K562 (cell line): Measurements from ENCODE around the gene ARHGEF40. TPM values are rescaled to one million over a fixed set of nuclear protein-coding genes. Genes with fewer than 3 reads are reported as not detected.
A peak's percentile ranks its signal among the peaks of the same experiment; 100 is the strongest.

ENCODE experiments used
- CTCF ChIP-seq, 3 experiments: IDR thresholded peaks in 2 of 3; conservative IDR thresholded peaks in 1 of 3; 2 replicates each; pipeline ENCODE4 v1.5.1; 2011 to 2012; ENCODE audit warnings: low read length in 3 of 3, mild to moderate bottlenecking in 3 of 3, control low read depth in 2 of 3, improper control_type of control experiment in 1 of 3, inconsistent platforms in 1 of 3, low read depth in 1 of 3, mixed read lengths in 1 of 3, moderate library complexity in 1 of 3; ENCODE audit not compliant: insufficient read depth in 2 of 3
- GTF2F1 ChIP-seq: IDR thresholded peaks from 2 replicates; pipeline ENCODE4 v1.6.1; 2011; ENCODE audit warnings: low read depth, low read length, improper control_type of control experiment
- NCOR1 ChIP-seq: fragments of 450-650 bp; IDR thresholded peaks from 2 replicates; pipeline ENCODE4 v1.6.1; 2016; ENCODE audit warnings: mild to moderate bottlenecking, moderate library complexity
- PCBP2 ChIP-seq: fragments of 200-400 bp; formaldehyde crosslinking; IDR thresholded peaks from 2 replicates; pipeline ENCODE4 v1.6.1; 2018; ENCODE audit warnings: low read length, low read depth, mild to moderate bottlenecking, moderate library complexity; ENCODE audit not compliant: poor library complexity, severe bottlenecking
- RAD21 ChIP-seq, 2 experiments: fragments of 250-450 bp in 1 of 2; fragments of 450-650 bp in 1 of 2; sonication (Bioruptor Pico) in 1 of 2; formaldehyde crosslinking in 1 of 2; IDR thresholded peaks in 1 of 2; conservative IDR thresholded peaks in 1 of 2; 2 replicates each; pipeline versions ENCODE4 v1.4.0 to v1.8.0; 2020 to 2022; ENCODE audit warnings: mild to moderate bottlenecking in 2 of 2, moderate library complexity in 1 of 2
- RB1 ChIP-seq: fragments of 450-650 bp; IDR thresholded peaks from 2 replicates; pipeline ENCODE4 v1.6.1; 2017; ENCODE audit warnings: low read depth, mild to moderate bottlenecking
- SIRT6 ChIP-seq: IDR thresholded peaks from one replicate; pipeline ENCODE4 v1.6.1; 2012; ENCODE audit warnings: low read depth, mild to moderate bottlenecking, control low read depth, inconsistent platforms, low read length, moderate library complexity
- SMC3 ChIP-seq: conservative IDR thresholded peaks from 2 replicates; pipeline ENCODE4 v1.6.1; 2011; ENCODE audit warnings: low read depth, low read length, improper control_type of control experiment; ENCODE audit not compliant: insufficient read depth
- THAP12 ChIP-seq: fragments of 250-450 bp; sonication (Bioruptor Pico); IDR thresholded peaks from 2 replicates; pipeline ENCODE4 v1.9.0; 2021; ENCODE audit warnings: mild to moderate bottlenecking, inconsistent platforms
- ZC3H11A ChIP-seq: IDR thresholded peaks from 2 replicates; pipeline ENCODE4 v1.6.1; 2012; ENCODE audit warnings: low read depth, low read length, improper control_type of control experiment
- ZFP91 ChIP-seq: sonication (generic); formaldehyde crosslinking; IDR thresholded peaks from 2 replicates; pipeline ENCODE4 v1.8.0; 2022; ENCODE audit warnings: mild to moderate bottlenecking, missing genetic modification reagents
- ZNF224 ChIP-seq: sonication (generic); formaldehyde crosslinking; IDR thresholded peaks from 2 replicates; pipeline ENCODE4 v1.8.0; 2022; ENCODE audit warnings: mild to moderate bottlenecking, missing genetic modification reagents
- ZNF274 ChIP-seq: IDR thresholded peaks from 2 replicates; pipeline ENCODE4 v1.6.1; 2011; ENCODE audit warnings: low read depth, mild to moderate bottlenecking, low read length, moderate library complexity, borderline replicate concordance
- ZNF780A ChIP-seq: fragments of 250-450 bp; sonication (Bioruptor Pico); IDR thresholded peaks from 2 replicates; pipeline ENCODE4 v1.5.0; 2021; ENCODE audit warnings: mild to moderate bottlenecking
- polyA plus RNA-seq, 8 experiments: library from polyadenylated mRNA; depleted of rRNA in 4 of 8; stranded (reverse) in 5 of 8; unstranded in 3 of 8; fragments of >200 nt; fragmentation: Nextera tagmentation in 2 of 8; fragmentation: Illumina TruSeq in 1 of 8; extraction: Ambion mirVana in 2 of 8; extraction: Trizol in 1 of 8; gene quantifications; 2 replicates each; pipeline versions ENCODE4 v1.2.1 to v1.2.3, GENCODE V29; 2011 to 2014; ENCODE audit warnings: inconsistent platforms in 1 of 8, missing spikeins in 1 of 8
- total RNA-seq, 7 experiments: library from RNA; depleted of rRNA in 6 of 7; stranded (reverse); fragments of >200 nt in 6 of 7; fragmentation: Illumina TruSeq in 2 of 7; extraction: Trizol in 2 of 7; gene quantifications; 2 replicates each; pipeline versions ENCODE4 v1.2.1 to v1.2.3, GENCODE V29; 2011 to 2021; ENCODE audit warnings: low replicate concordance in 1 of 7
- TF ChIP-seq, protein P1 (sequence below), 2 experiments: IDR thresholded peaks; 2 replicates each; pipeline ENCODE4 v1.6.1; 2011; ENCODE audit warnings: borderline replicate concordance in 1 of 2, control low read depth in 1 of 2, low read depth in 1 of 2, low read length in 1 of 2, mild to moderate bottlenecking in 1 of 2, mixed read lengths in 1 of 2, moderate library complexity in 1 of 2; ENCODE audit not compliant: insufficient read depth in 1 of 2, insufficient read length in 1 of 2, poor library complexity in 1 of 2, severe bottlenecking in 1 of 2; ENCODE audit errors: extremely low read depth in 1 of 2
- TF ChIP-seq, protein P2 (sequence below): fragments of 450-650 bp; formaldehyde crosslinking; IDR thresholded peaks from 2 replicates; pipeline ENCODE4 v1.4.0; 2020; ENCODE audit warnings: mild to moderate bottlenecking, moderate library complexity

Gene ARHGEF40
- total and polyA plus RNA-seq, 9 of the 15 experiments (the other 6 are each of a cell fraction or from before 2014, with no cell fraction given): 0.42 to 6.3 (median 3.8) TPM

- no peak for TF ChIP-seq ZFP91
- no peak for TF ChIP-seq RB1
- no peak for TF ChIP-seq PCBP2
- TF ChIP-seq ZNF274: no peak
- no peak for TF ChIP-seq ZC3H11A
- no peak for TF ChIP-seq ZNF780A (CRISPR knock-in tag)
- TF ChIP-seq, protein P1, sequence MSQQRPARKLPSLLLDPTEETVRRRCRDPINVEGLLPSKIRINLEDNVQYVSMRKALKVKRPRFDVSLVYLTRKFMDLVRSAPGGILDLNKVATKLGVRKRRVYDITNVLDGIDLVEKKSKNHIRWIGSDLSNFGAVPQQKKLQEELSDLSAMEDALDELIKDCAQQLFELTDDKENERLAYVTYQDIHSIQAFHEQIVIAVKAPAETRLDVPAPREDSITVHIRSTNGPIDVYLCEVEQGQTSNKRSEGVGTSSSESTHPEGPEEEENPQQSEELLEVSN (IDR thresholded peaks at IDR 0.05; ENCODE audit: borderline replicate concordance in 1 of 2, extremely low read depth in 1 of 2, insufficient read depth in 1 of 2, insufficient read length in 1 of 2, low read depth in 1 of 2, low read length in 1 of 2, poor library complexity in 1 of 2, severe bottlenecking in 1 of 2): no peak
- TF ChIP-seq SMC3: peak; percentile 84
- peak; percentile 81 to 89 for TF ChIP-seq RAD21 (CRISPR knock-in tag; conservative IDR thresholded peaks at IDR 0.05 in 1 of 2, IDR thresholded peaks at IDR 0.05 in 1 of 2)
- no peak for TF ChIP-seq ZNF224
- TF ChIP-seq THAP12: no peak
- TF ChIP-seq, protein P2, sequence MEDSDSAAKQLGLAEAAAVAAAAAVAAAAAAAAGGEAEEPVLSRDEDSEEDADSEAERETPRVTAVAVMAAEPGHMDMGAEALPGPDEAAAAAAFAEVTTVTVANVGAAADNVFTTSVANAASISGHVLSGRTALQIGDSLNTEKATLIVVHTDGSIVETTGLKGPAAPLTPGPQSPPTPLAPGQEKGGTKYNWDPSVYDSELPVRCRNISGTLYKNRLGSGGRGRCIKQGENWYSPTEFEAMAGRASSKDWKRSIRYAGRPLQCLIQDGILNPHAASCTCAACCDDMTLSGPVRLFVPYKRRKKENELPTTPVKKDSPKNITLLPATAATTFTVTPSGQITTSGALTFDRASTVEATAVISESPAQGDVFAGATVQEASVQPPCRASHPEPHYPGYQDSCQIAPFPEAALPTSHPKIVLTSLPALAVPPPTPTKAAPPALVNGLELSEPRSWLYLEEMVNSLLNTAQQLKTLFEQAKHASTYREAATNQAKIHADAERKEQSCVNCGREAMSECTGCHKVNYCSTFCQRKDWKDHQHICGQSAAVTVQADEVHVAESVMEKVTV (CRISPR knock-in tag): peak; percentile 55
- peak; percentile 62 to 84 (median 75) for TF ChIP-seq CTCF (IDR thresholded peaks at IDR 0.05 in 2 of 3, conservative IDR thresholded peaks at IDR 0.05 in 1 of 3; ENCODE audit: insufficient read depth in 2 of 3, low read depth in 1 of 3, low read length in 3 of 3)
- no peak for TF ChIP-seq GTF2F1
- TF ChIP-seq NCOR1: no peak
- no peak for TF ChIP-seq SIRT6
Measured at GRCh38 chr14:21039585-21040369, 30.3 kb upstream of the ARHGEF40 start (continued).
